Measurements from ENCODE around the gene ANK3.

The ANK3 gene

GRCh38 chr10:60420991-60421894, 31.6 kb upstream of the ANK3 start:
- H3K36me3 Mint-ChIP-seq (ENCODE audit: low read depth): no peaks in the 10 kb centered on the region
- no peaks in the 10 kb centered on the region for H3K4me1 Mint-ChIP-seq (ENCODE audit: low read depth)
- no peaks in the 10 kb centered on the region for H3K9me3 Mint-ChIP-seq
- no peak overlapping the region for H3K4me3 Mint-ChIP-seq
- no peak overlapping the region for H3K27ac Mint-ChIP-seq
- no peaks in the 10 kb centered on the region for H3K27me3 Mint-ChIP-seq

- Mint-ChIP-seq H3K36me3 (ENCODE audit: low read depth) (no peaks in the 10 kb centered on the region), H3K27ac (no peak overlapping the region), H3K4me3 (no peak overlapping the region), H3K27me3 (no peaks in the 10 kb centered on the region), H3K9me3 (no peaks in the 10 kb centered on the region), H3K4me1 (ENCODE audit: low read depth) (no peaks in the 10 kb centered on the region)
These were observed 29.6 kb upstream of the ANK3 start for GRCh38 chr10:60419249-60419648.

GRCh38 chr10:60417901-60418300, 28.2 kb upstream of the ANK3 start:
- Mint-ChIP-seq H3K4me3 (no peak overlapping the region), H3K9me3 (no peaks in the 10 kb centered on the region), H3K27me3 (no peaks in the 10 kb centered on the region), H3K4me1 (ENCODE audit: low read depth) (no peaks in the 10 kb centered on the region), H3K27ac (no peak overlapping the region), H3K36me3 (ENCODE audit: low read depth) (no peaks in the 10 kb centered on the region)

GRCh38 chr10:60417024-60417423, 27.3 kb upstream of the ANK3 start:
- H3K27ac Mint-ChIP-seq: no peak overlapping the region
- no peak overlapping the region for H3K4me3 Mint-ChIP-seq
- H3K9me3 Mint-ChIP-seq: no peaks in the 10 kb centered on the region
- no peaks in the 10 kb centered on the region for H3K36me3 Mint-ChIP-seq (ENCODE audit: low read depth)
- no peaks in the 10 kb centered on the region for H3K27me3 Mint-ChIP-seq
- no peaks in the 10 kb centered on the region for H3K4me1 Mint-ChIP-seq (ENCODE audit: low read depth)

GRCh38 chr10:60414877-60415585, 25.4 kb upstream of the ANK3 start:
- Mint-ChIP-seq H3K4me1 (ENCODE audit: low read depth) (no peaks in the 10 kb centered on the region), H3K36me3 (ENCODE audit: low read depth) (no peaks in the 10 kb centered on the region), H3K27me3 (peaks cover 4% of the 10 kb centered on the region), H3K27ac (no peak overlapping the region), H3K4me3 (no peak overlapping the region), H3K9me3 (no peaks in the 10 kb centered on the region)

GRCh38 chr10:60414111-60414510, 24.4 kb upstream of the ANK3 start:
- H3K27me3 Mint-ChIP-seq: peaks cover 4% of the 10 kb centered on the region
- no peaks in the 10 kb centered on the region for H3K36me3 Mint-ChIP-seq (ENCODE audit: low read depth)
- H3K9me3 Mint-ChIP-seq: no peaks in the 10 kb centered on the region
- no peaks in the 10 kb centered on the region for H3K4me1 Mint-ChIP-seq (ENCODE audit: low read depth)
- H3K27ac Mint-ChIP-seq: no peak overlapping the region
- no peak overlapping the region for H3K4me3 Mint-ChIP-seq

GRCh38 chr10:60413306-60414012, 23.8 kb upstream of the ANK3 start:
- Mint-ChIP-seq H3K27me3 (peaks cover 4% of the 10 kb centered on the region), H3K4me3 (no peak overlapping the region), H3K27ac (no peak overlapping the region), H3K9me3 (no peaks in the 10 kb centered on the region), H3K4me1 (ENCODE audit: low read depth) (no peaks in the 10 kb centered on the region), H3K36me3 (ENCODE audit: low read depth) (no peaks in the 10 kb centered on the region)

GRCh38 chr10:60410970-60411369, 21.3 kb upstream of the ANK3 start:
- no peak overlapping the region for H3K4me3 Mint-ChIP-seq
- no peaks in the 10 kb centered on the region for H3K4me1 Mint-ChIP-seq (ENCODE audit: low read depth)
- H3K36me3 Mint-ChIP-seq (ENCODE audit: low read depth): no peaks in the 10 kb centered on the region
- H3K27me3 Mint-ChIP-seq: peaks cover 4% of the 10 kb centered on the region
- no peaks in the 10 kb centered on the region for H3K9me3 Mint-ChIP-seq
- no peak overlapping the region for H3K27ac Mint-ChIP-seq

- Mint-ChIP-seq H3K36me3 (ENCODE audit: low read depth) (no peaks in the 10 kb centered on the region), H3K9me3 (no peaks in the 10 kb centered on the region), H3K4me1 (ENCODE audit: low read depth) (no peaks in the 10 kb centered on the region), H3K27me3 (peaks cover 4% of the 10 kb centered on the region), H3K27ac (no peak overlapping the region), H3K4me3 (no peak overlapping the region)
These were observed 19.5 kb upstream of the ANK3 start for GRCh38 chr10:60409202-60409601.

- no peaks in the 10 kb centered on the region for H3K4me1 Mint-ChIP-seq (ENCODE audit: low read depth)
- H3K27ac Mint-ChIP-seq: no peak overlapping the region
- H3K36me3 Mint-ChIP-seq (ENCODE audit: low read depth): no peaks in the 10 kb centered on the region
These were observed 16.5 kb upstream of the ANK3 start for GRCh38 chr10:60406182-60406581.

GRCh38 chr10:60405172-60405571, 15.5 kb upstream of the ANK3 start:
- Mint-ChIP-seq H3K36me3 (ENCODE audit: low read depth) (no peaks in the 10 kb centered on the region), H3K4me1 (ENCODE audit: low read depth) (no peaks in the 10 kb centered on the region), H3K9me3 (no peaks in the 10 kb centered on the region), H3K4me3 (no peak overlapping the region), H3K27me3 (peaks cover under 1% of the 10 kb centered on the region), H3K27ac (no peak overlapping the region)

More at GRCh38 chr10:60406182-60406581, 16.5 kb upstream of the ANK3 start:
- H3K27me3 Mint-ChIP-seq: peaks cover 4% of the 10 kb centered on the region
- H3K4me3 Mint-ChIP-seq: no peak overlapping the region
- no peaks in the 10 kb centered on the region for H3K9me3 Mint-ChIP-seq

GRCh38 chr10:60403168-60403873, 13.6 kb upstream of the ANK3 start:
- H3K4me3 Mint-ChIP-seq: no peak overlapping the region
- no peak overlapping the region for H3K27ac Mint-ChIP-seq
- H3K9me3 Mint-ChIP-seq: no peaks in the 10 kb centered on the region
- no peaks in the 10 kb centered on the region for H3K36me3 Mint-ChIP-seq (ENCODE audit: low read depth)
- no peaks in the 10 kb centered on the region for H3K4me1 Mint-ChIP-seq (ENCODE audit: low read depth)
- H3K27me3 Mint-ChIP-seq: no peaks in the 10 kb centered on the region

GRCh38 chr10:60400366-60400765, 10.7 kb upstream of the ANK3 start:
- Mint-ChIP-seq H3K4me3 (no peak overlapping the region), H3K36me3 (ENCODE audit: low read depth) (no peaks in the 10 kb centered on the region)

GRCh38 chr10:60399328-60399727, 9.7 kb upstream of the ANK3 start:
- Mint-ChIP-seq H3K9me3 (no peaks in the 10 kb centered on the region), H3K27me3 (peaks cover 4% of the 10 kb centered on the region), H3K4me3 (no peak overlapping the region), H3K36me3 (ENCODE audit: low read depth) (no peaks in the 10 kb centered on the region), H3K4me1 (ENCODE audit: low read depth) (no peaks in the 10 kb centered on the region), H3K27ac (no peak overlapping the region)

More at GRCh38 chr10:60400366-60400765, 10.7 kb upstream of the ANK3 start:
- Mint-ChIP-seq H3K27me3 (peaks cover 3% of the 10 kb centered on the region), H3K4me1 (ENCODE audit: low read depth) (no peaks in the 10 kb centered on the region), H3K27ac (no peak overlapping the region), H3K9me3 (no peaks in the 10 kb centered on the region)
